Fibroblast of upper back skin (primary cell): ENCODE measurements around the gene PLD3.
"Not testable (repeated sequence)": the region's sequence is repeated elsewhere in the genome, so short reads cannot be mapped to it uniquely, and the experiment has no call there.

Experiments used
- DNase-seq: peaks from one replicate; pipeline ENCODE4 v3.0.0-alpha.2; 2013

The PLD3 gene

GRCh38 chr19:40392894-40393517 is 44.5 kb downstream of the PLD3 start:
- DNase-seq, result no peak

- DNase-seq, result no peak
Observed at GRCh38 chr19:40393894-40394815, 45.7 kb downstream of the PLD3 start.

GRCh38 chr19:40394816-40395210 is 46.3 kb downstream of the PLD3 start:
- DNase-seq, result no peak

- no peak for DNase-seq
Observed at GRCh38 chr19:40395956-40396355, 47.5 kb downstream of the PLD3 start.

GRCh38 chr19:40396886-40397567 is 48.5 kb downstream of the PLD3 start:
- no peak for DNase-seq

- no peak for DNase-seq
Observed at GRCh38 chr19:40397568-40397906, 49.0 kb downstream of the PLD3 start.

- DNase-seq, result peak; percentile 27
Observed at GRCh38 chr19:40398417-40399131, 50.1 kb downstream of the PLD3 start.

- peak; percentile 13 for DNase-seq
Observed at GRCh38 chr19:40400559-40400958, 52.1 kb downstream of the PLD3 start.

GRCh38 chr19:40403262-40403984 is 54.9 kb downstream of the PLD3 start:
- DNase-seq, result peak; percentile 86

GRCh38 chr19:40407714-40408597 is 59.5 kb downstream of the PLD3 start:
- DNase-seq, result no peak

GRCh38 chr19:40408598-40408925 is 60.1 kb downstream of the PLD3 start:
- not testable (repeated sequence) for DNase-seq

- no peak for DNase-seq
Observed at GRCh38 chr19:40410030-40410389, 61.5 kb downstream of the PLD3 start.

- no peak for DNase-seq
Observed at GRCh38 chr19:40411125-40411842, 62.8 kb downstream of the PLD3 start.

GRCh38 chr19:40411958-40412499 is 63.5 kb downstream of the PLD3 start:
- DNase-seq, result no peak

GRCh38 chr19:40412866-40413265 is 64.4 kb downstream of the PLD3 start:
- DNase-seq, result no peak

- no peak for DNase-seq
Observed at GRCh38 chr19:40413291-40413845, 64.9 kb downstream of the PLD3 start, which contains the start of gene PRX. Gene PRX, minus strand, starts transcription at chr19:40413378. Its CDS starts 5,446 bp downstream, at chr19:40407932.

GRCh38 chr19:40414542-40415535 is 66.3 kb downstream of the PLD3 start:
- no peak for DNase-seq

GRCh38 chr19:40415768-40416167 is 67.3 kb downstream of the PLD3 start:
- no peak for DNase-seq
